Measurements from ENCODE around the gene AGER. TPM values are rescaled to one million over a fixed set of nuclear protein-coding genes. Genes with fewer than 3 reads are reported as not detected.

The AGER gene
- polyA plus RNA-seq, 1 donor from 2014 or later, result 7.2 TPM

DNA sequence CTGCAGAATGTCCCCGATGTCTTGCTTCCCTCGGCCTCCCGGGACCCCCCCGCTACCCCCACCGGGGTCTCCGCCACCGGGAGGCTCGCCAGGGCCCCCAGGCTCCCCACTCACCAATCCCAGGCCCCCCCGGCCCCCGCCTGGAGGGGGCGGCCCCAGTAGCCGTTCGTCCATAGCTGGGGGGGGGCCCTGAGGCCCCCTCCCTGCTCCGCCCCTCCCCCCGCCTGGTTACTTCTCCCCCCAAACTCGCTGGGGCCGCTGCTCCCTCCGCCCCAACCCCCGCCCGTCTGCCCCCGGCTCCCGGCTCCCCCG lies 5.6 kb upstream of the AGER start:
- peak overlapping the region; percentile 94 for H3K9ac ChIP-seq (ENCODE audit: low read length)
- H3K9me3 ChIP-seq (ENCODE audit: low read length), result no peaks in the 10 kb centered on the region
- H3K4me2 ChIP-seq (ENCODE audit: low read length), result peak overlapping the region; percentile 89
- H3K36me3 ChIP-seq (ENCODE audit: insufficient read depth, low read length), result no peaks in the 10 kb centered on the region
- peak overlapping the region; percentile 75 for H3K4me3 ChIP-seq (ENCODE audit: low read length)
- H3F3A ChIP-seq (ENCODE audit: insufficient read depth, low read length, poor library complexity, severe bottlenecking), result peaks cover 3% of the 10 kb centered on the region
- H3K27me3 ChIP-seq (ENCODE audit: insufficient read depth, low read depth, low read length), result no peaks in the 10 kb centered on the region
- H3K27ac ChIP-seq (ENCODE audit: low read length), result peak overlapping the region; percentile 91
- H4K20me1 ChIP-seq (ENCODE audit: insufficient read depth), result no peaks in the 10 kb centered on the region
- H3K79me2 ChIP-seq (replicated peaks; ENCODE audit: insufficient read depth, low read length), result peaks cover 17% of the 10 kb centered on the region
- H2AFZ ChIP-seq (ENCODE audit: low read depth, low read length), result peak overlapping the region; percentile 12
- H3K9me2 ChIP-seq (ENCODE audit: insufficient read depth, low read length), result no peaks in the 10 kb centered on the region
- TF ChIP-seq, protein P1, sequence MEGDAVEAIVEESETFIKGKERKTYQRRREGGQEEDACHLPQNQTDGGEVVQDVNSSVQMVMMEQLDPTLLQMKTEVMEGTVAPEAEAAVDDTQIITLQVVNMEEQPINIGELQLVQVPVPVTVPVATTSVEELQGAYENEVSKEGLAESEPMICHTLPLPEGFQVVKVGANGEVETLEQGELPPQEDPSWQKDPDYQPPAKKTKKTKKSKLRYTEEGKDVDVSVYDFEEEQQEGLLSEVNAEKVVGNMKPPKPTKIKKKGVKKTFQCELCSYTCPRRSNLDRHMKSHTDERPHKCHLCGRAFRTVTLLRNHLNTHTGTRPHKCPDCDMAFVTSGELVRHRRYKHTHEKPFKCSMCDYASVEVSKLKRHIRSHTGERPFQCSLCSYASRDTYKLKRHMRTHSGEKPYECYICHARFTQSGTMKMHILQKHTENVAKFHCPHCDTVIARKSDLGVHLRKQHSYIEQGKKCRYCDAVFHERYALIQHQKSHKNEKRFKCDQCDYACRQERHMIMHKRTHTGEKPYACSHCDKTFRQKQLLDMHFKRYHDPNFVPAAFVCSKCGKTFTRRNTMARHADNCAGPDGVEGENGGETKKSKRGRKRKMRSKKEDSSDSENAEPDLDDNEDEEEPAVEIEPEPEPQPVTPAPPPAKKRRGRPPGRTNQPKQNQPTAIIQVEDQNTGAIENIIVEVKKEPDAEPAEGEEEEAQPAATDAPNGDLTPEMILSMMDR (IDR thresholded peaks at IDR 0.05; ENCODE audit: poor library complexity, severe bottlenecking), result no peak
- TF ChIP-seq, protein P2, sequence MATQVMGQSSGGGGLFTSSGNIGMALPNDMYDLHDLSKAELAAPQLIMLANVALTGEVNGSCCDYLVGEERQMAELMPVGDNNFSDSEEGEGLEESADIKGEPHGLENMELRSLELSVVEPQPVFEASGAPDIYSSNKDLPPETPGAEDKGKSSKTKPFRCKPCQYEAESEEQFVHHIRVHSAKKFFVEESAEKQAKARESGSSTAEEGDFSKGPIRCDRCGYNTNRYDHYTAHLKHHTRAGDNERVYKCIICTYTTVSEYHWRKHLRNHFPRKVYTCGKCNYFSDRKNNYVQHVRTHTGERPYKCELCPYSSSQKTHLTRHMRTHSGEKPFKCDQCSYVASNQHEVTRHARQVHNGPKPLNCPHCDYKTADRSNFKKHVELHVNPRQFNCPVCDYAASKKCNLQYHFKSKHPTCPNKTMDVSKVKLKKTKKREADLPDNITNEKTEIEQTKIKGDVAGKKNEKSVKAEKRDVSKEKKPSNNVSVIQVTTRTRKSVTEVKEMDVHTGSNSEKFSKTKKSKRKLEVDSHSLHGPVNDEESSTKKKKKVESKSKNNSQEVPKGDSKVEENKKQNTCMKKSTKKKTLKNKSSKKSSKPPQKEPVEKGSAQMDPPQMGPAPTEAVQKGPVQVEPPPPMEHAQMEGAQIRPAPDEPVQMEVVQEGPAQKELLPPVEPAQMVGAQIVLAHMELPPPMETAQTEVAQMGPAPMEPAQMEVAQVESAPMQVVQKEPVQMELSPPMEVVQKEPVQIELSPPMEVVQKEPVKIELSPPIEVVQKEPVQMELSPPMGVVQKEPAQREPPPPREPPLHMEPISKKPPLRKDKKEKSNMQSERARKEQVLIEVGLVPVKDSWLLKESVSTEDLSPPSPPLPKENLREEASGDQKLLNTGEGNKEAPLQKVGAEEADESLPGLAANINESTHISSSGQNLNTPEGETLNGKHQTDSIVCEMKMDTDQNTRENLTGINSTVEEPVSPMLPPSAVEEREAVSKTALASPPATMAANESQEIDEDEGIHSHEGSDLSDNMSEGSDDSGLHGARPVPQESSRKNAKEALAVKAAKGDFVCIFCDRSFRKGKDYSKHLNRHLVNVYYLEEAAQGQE (IDR thresholded peaks at IDR 0.05; ENCODE audit: borderline replicate concordance), result no peak
- TF ChIP-seq MXI1 (conservative IDR thresholded peaks at IDR 0.05; ENCODE audit: poor library complexity, severe bottlenecking), result no peak
- no peak for TF ChIP-seq SMC3 (conservative IDR thresholded peaks at IDR 0.05; ENCODE audit: poor library complexity)
- TF ChIP-seq POLR2AphosphoS5 (IDR thresholded peaks at IDR 0.05), result no peak
- no peak for TF ChIP-seq EP300 (conservative IDR thresholded peaks at IDR 0.05; ENCODE audit: poor library complexity, severe bottlenecking)
- no peak for TF ChIP-seq TAF1 (IDR thresholded peaks at IDR 0.05; ENCODE audit: low read depth)
- no peak for TF ChIP-seq EZH2 (IDR thresholded peaks at IDR 0.05; ENCODE audit: borderline replicate concordance, insufficient read depth, low read length, poor library complexity, severe bottlenecking)
- TF ChIP-seq RAD21 (conservative IDR thresholded peaks at IDR 0.05), result no peak

DNA sequence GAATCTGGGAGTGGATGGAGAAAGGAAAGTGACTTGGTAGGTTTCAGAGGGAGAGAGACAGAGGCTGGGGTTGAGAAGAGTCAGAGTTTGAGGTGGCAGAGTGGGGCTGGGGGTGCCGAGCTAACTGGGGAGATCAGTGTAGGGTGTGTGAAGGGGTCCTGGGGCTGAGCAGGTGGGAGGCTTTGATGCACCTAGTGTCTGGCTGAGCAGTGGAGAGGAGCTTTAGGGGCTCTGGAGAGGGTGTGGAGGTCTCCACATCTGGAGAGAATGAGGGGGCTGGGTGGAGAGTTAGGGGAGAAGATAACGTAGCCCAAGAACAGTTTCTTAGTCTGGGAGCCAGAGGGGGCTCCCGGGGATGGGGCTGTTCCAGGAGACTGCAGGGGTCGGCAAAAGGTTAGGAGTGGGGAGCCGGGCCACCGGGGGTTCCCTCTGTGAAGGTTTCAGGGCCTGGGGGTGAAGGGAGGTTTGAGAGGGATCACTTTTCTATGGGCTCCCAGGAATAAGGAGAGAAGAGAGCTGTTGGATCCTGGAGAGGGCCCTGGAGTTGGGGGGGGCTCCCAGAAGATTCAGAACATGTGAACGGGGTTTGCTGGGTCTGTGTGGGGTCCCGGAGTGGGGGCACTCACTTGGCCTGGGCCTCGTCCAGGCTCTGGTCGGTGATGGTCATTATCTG lies 5.2 kb upstream of the AGER start:
- Histone ChIP-seq H3K36me3 (ENCODE audit: insufficient read depth, low read length) (no peaks in the 10 kb centered on the region), H3K9me3 (ENCODE audit: low read length) (no peaks in the 10 kb centered on the region), H3K27me3 (ENCODE audit: insufficient read depth, low read depth, low read length) (no peaks in the 10 kb centered on the region), H3F3A (ENCODE audit: insufficient read depth, low read length, poor library complexity, severe bottlenecking) (no peaks in the 10 kb centered on the region), H3K27ac (ENCODE audit: low read length) (peak overlapping the region; percentile 91), H3K4me2 (ENCODE audit: low read length) (peak overlapping the region; percentile 89), H2AFZ (ENCODE audit: low read depth, low read length) (peak overlapping the region; percentile 12), H3K9ac (ENCODE audit: low read length) (peak overlapping the region; percentile 94), H3K9me2 (ENCODE audit: insufficient read depth, low read length) (no peaks in the 10 kb centered on the region), H3K4me3 (ENCODE audit: low read length) (peak overlapping the region; percentile 75), H3K79me2 (replicated peaks; ENCODE audit: insufficient read depth, low read length) (peaks cover 17% of the 10 kb centered on the region), H4K20me1 (ENCODE audit: insufficient read depth) (no peaks in the 10 kb centered on the region)
- no peak for TF ChIP-seq EP300 (conservative IDR thresholded peaks at IDR 0.05; ENCODE audit: poor library complexity, severe bottlenecking)
- TF ChIP-seq TAF1 (IDR thresholded peaks at IDR 0.05; ENCODE audit: low read depth), result no peak
- TF ChIP-seq, protein P1 (IDR thresholded peaks at IDR 0.05; ENCODE audit: poor library complexity, severe bottlenecking), result no peak
- TF ChIP-seq SMC3 (conservative IDR thresholded peaks at IDR 0.05; ENCODE audit: poor library complexity), result no peak
- TF ChIP-seq MXI1 (conservative IDR thresholded peaks at IDR 0.05; ENCODE audit: poor library complexity, severe bottlenecking), result no peak
- TF ChIP-seq, protein P2 (IDR thresholded peaks at IDR 0.05; ENCODE audit: borderline replicate concordance), result no peak
- TF ChIP-seq EZH2 (IDR thresholded peaks at IDR 0.05; ENCODE audit: borderline replicate concordance, insufficient read depth, low read length, poor library complexity, severe bottlenecking), result no peak
- no peak for TF ChIP-seq RAD21 (conservative IDR thresholded peaks at IDR 0.05)
- TF ChIP-seq POLR2AphosphoS5 (IDR thresholded peaks at IDR 0.05), result no peak

Measured in neural cell (in vitro differentiated cells).